Endothelial cell of umbilical vein (primary cell): ENCODE measurements around the gene POLR2F. TPM values are rescaled to one million over a fixed set of nuclear protein-coding genes. Genes with fewer than 3 reads are reported as not detected.

Experiments used
- BruUV-seq: library from RNA; stranded (reverse); fragments of 400-500 nt; replicated peaks from 2 replicates; lab custom pipeline; 2021; lab: Mats Ljungman, UMichigan
- CTCF ChIA-PET: fragments of 300-600, 350-600 bp; sonication (Branson Sonifier 250); formaldehyde crosslinking; loops from one replicate; lab custom pipeline; 2021; ENCODE audit warnings: antibody characterized with exemption, inconsistent platforms; lab: Charles Lee
- POLR2A ChIA-PET: fragments of 300-600, 350-600 bp; sonication (Branson Sonifier 250); formaldehyde crosslinking; loops from one replicate; lab custom pipeline; 2021; ENCODE audit warnings: antibody characterized with exemption, inconsistent platforms; lab: Charles Lee
- DNase-seq: peaks from one replicate; pipeline ENCODE4 v3.0.0-alpha.2; 2011; ENCODE audit warnings: low read depth, low spot score
- FAIRE-seq: peaks from 2 replicates; lab custom pipeline; 2011; peaks lifted over from hg19 to GRCh38; lab: Jason Lieb, UNC
- H2AFZ ChIP-seq: 2 replicates; pipeline ENCODE4 v1.6.0; 2012; ENCODE audit warnings: low read depth, low read length, control low read depth, inconsistent platforms
- H3K27ac ChIP-seq: 2 replicates; pipeline ENCODE4 v1.5.1; 2011; ENCODE audit warnings: low read depth, mild to moderate bottlenecking, control low read depth, low read length, moderate library complexity; ENCODE audit not compliant: insufficient read depth
- H3K27me3 ChIP-seq, 2 experiments: 2 replicates each; pipeline versions ENCODE4 v1.6.0 to v1.6.1; 2011; ENCODE audit warnings: low read length in 2 of 2, mixed read lengths in 1 of 2; ENCODE audit not compliant: control insufficient read depth in 2 of 2, insufficient read depth in 2 of 2
- H3K36me3 ChIP-seq, 2 experiments: 2 replicates in 1 of 2; 3 replicates in 1 of 2; pipeline ENCODE4 v1.5.1; 2011; ENCODE audit warnings: low read length in 2 of 2, mild to moderate bottlenecking in 1 of 2, moderate library complexity in 1 of 2; ENCODE audit not compliant: control insufficient read depth in 2 of 2, insufficient read depth in 2 of 2; ENCODE audit errors: extremely low read depth in 1 of 2
- H3K4me1 ChIP-seq: 3 replicates; pipeline ENCODE4 v1.5.1; 2011; ENCODE audit warnings: mild to moderate bottlenecking, low read length; ENCODE audit not compliant: control insufficient read depth, insufficient read depth; ENCODE audit errors: extremely low read depth
- H3K4me2 ChIP-seq: 2 replicates; pipeline ENCODE4 v1.6.1; 2011; ENCODE audit warnings: low read length, control low read depth, mixed read lengths; ENCODE audit not compliant: insufficient read depth
- H3K4me3 ChIP-seq, 3 experiments: fragments of 200-600 bp in 1 of 3; sonication (generic), shearing (Covaris generic) in 1 of 3; replicated peaks in 1 of 3; 2 replicates each; pipeline ENCODE4 v1.5.1; 2011 to 2016; ENCODE audit warnings: control low read depth in 3 of 3, low read length in 3 of 3, mild to moderate bottlenecking in 2 of 3, inconsistent platforms in 1 of 3, low read depth in 1 of 3, moderate library complexity in 1 of 3; ENCODE audit not compliant: insufficient read depth in 1 of 3
- H3K79me2 ChIP-seq: 2 replicates; pipeline ENCODE4 v1.6.0; 2012; ENCODE audit warnings: low read length, inconsistent platforms; ENCODE audit not compliant: control insufficient read depth, insufficient read depth
- H3K9ac ChIP-seq: replicated peaks from 2 replicates; pipeline ENCODE3; 2011; ENCODE audit warnings: low read length, control low read depth; ENCODE audit not compliant: insufficient read depth; ENCODE audit errors: extremely low read depth
- H3K9me1 ChIP-seq: replicated peaks from 3 replicates; pipeline ENCODE4 v1.6.0; 2011; ENCODE audit warnings: mild to moderate bottlenecking, low read length; ENCODE audit not compliant: control insufficient read depth, insufficient read depth; ENCODE audit errors: extremely low read depth
- H3K9me3 ChIP-seq: replicated peaks from 2 replicates; pipeline ENCODE4 v1.5.1; 2012; ENCODE audit warnings: low read length, inconsistent platforms; ENCODE audit not compliant: control insufficient read depth, insufficient read depth
- H4K20me1 ChIP-seq: replicated peaks from 2 replicates; pipeline ENCODE3; 2011; ENCODE audit warnings: mild to moderate bottlenecking, low read length; ENCODE audit not compliant: control insufficient read depth, insufficient read depth; ENCODE audit errors: extremely low read depth
- CTCF ChIP-seq, 2 donors: IDR thresholded peaks; 1 replicate in 1 of 2; 2 replicates in 1 of 2; pipeline ENCODE4 v1.5.1; 2011; ENCODE audit warnings: low read length in 2 of 2, mild to moderate bottlenecking in 2 of 2, moderate library complexity in 2 of 2, control low read depth in 1 of 2, inconsistent platforms in 1 of 2, low read depth in 1 of 2; ENCODE audit not compliant: insufficient read depth in 1 of 2; ENCODE audit errors: extremely low read depth in 1 of 2
- EZH2 ChIP-seq: IDR thresholded peaks from 2 replicates; pipeline ENCODE4 v1.6.1; 2012; ENCODE audit warnings: borderline replicate concordance, low read depth, mild to moderate bottlenecking, moderate library complexity, low read length, inconsistent platforms; ENCODE audit not compliant: severe bottlenecking
- FOS ChIP-seq: IDR thresholded peaks from 2 replicates; pipeline ENCODE4 v1.6.1; 2011; ENCODE audit warnings: mild to moderate bottlenecking, low read length, moderate library complexity, borderline replicate concordance; ENCODE audit not compliant: insufficient read depth
- GATA2 ChIP-seq: IDR thresholded peaks from 2 replicates; pipeline ENCODE4 v1.7.0; 2011; ENCODE audit warnings: low read depth, mild to moderate bottlenecking, moderate library complexity, mixed read lengths, low read length; ENCODE audit not compliant: insufficient read length, insufficient read depth
- JUN ChIP-seq: IDR thresholded peaks from 2 replicates; pipeline ENCODE4 v1.6.1; 2011; ENCODE audit warnings: borderline replicate concordance, low read depth; ENCODE audit not compliant: insufficient read length, insufficient read depth
- MAX ChIP-seq: IDR thresholded peaks from 2 replicates; pipeline ENCODE4 v1.6.1; 2011; ENCODE audit not compliant: insufficient read depth, insufficient read length
- MYC ChIP-seq: IDR thresholded peaks from one replicate; pipeline ENCODE4 v1.6.1; 2011; ENCODE audit warnings: mild to moderate bottlenecking, low read depth, low read length
- POLR2A ChIP-seq: IDR thresholded peaks from 2 replicates; pipeline ENCODE4 v1.6.1; 2012; ENCODE audit warnings: low read depth, mild to moderate bottlenecking, control low read depth, low read length
- POLR2AphosphoS5 ChIP-seq: IDR thresholded peaks from 2 replicates; pipeline ENCODE4 v1.6.1; 2012; ENCODE audit warnings: low read depth, mild to moderate bottlenecking, control low read depth, low read length, moderate library complexity; ENCODE audit not compliant: insufficient read depth
- dilution Hi-C: fragments of 300-500 bp; cut with MboI; formaldehyde crosslinking; loops from one replicate; pipeline ENCODE4 v1.15.0; 2019; ENCODE audit warnings: low sequenced_read_pairs; ENCODE audit not compliant: extremely low pct_ligation_motif_present
- intact Hi-C: fragments of 100-400 bp; cut with micrococcal nuclease; formaldehyde crosslinking; loops from one replicate; pipeline ENCODE4 v1.10.0; 2022
- polyA plus RNA-seq, 4 experiments: library from polyadenylated mRNA; depleted of rRNA in 3 of 4; stranded (reverse) in 3 of 4; unstranded in 1 of 4; fragments of >200 nt; gene quantifications; 2 replicates each; pipeline versions ENCODE4 v1.2.1 to v1.2.3, GENCODE V29; 2011 to 2012; ENCODE audit warnings: missing spikeins in 1 of 4
- total RNA-seq: library from RNA; stranded (reverse); gene quantifications from 2 replicates; pipeline ENCODE4 v1.2.3, GENCODE V29; 2021

The POLR2F gene
- total and polyA plus RNA-seq, 2 donors (not counting 3 experiments of a cell fraction or from before 2014, with no cell fraction given), result 106 to 112 TPM

GRCh38 chr22:37932821-37933578 is 20.5 kb upstream of the POLR2F start:
- H3K9me3 ChIP-seq, result no peaks in the 10 kb centered on the region
- dilution Hi-C loops (no loop called here), intact Hi-C loops (no loop called here)
- ChIA-PET CTCF (interaction anchor here (1.6 to 4.7 kb wide), 6 partner anchors 13 to 116 kb away, joined by 5 to 48 read pairs (median 12); partner anchors contain the start of genes C22orf23, MICALL1 and POLR2F), POLR2A (interaction anchor here (0.5 to 0.6 kb wide), 2 partner anchors 13 to 373 kb away, joined by 3 read pairs; no protein-coding TSS in a partner anchor)
- H3K27ac ChIP-seq, result no peak overlapping the region
- no peaks in the 10 kb centered on the region for H3K79me2 ChIP-seq
- FAIRE-seq, result no peak
- H3K36me3 ChIP-seq, result peaks cover 0 to 26% of the 10 kb centered on the region in 2 experiments
- H4K20me1 ChIP-seq, result no peaks in the 10 kb centered on the region
- no peaks in the 10 kb centered on the region for H3K9me1 ChIP-seq
- no peak overlapping the region for H3K4me3 ChIP-seq
- H3K27me3 ChIP-seq, result no peaks in the 10 kb centered on the region
- TF ChIP-seq POLR2AphosphoS5 (no peak), MAX (no peak), FOS (no peak), MYC (no peak), GATA2 (no peak), JUN (no peak), POLR2A (no peak), CTCF (IDR thresholded peaks at IDR 0.05; ENCODE audit: extremely low read depth in 1 of 2, insufficient read depth in 1 of 2, low read depth in 1 of 2, low read length in 2 of 2) (no peak), EZH2 (no peak)
- H3K9ac ChIP-seq, result no peak overlapping the region
- no TSS peak for BruUV-seq
- peaks cover 29% of the 10 kb centered on the region for H3K4me1 ChIP-seq
- DNase-seq, result no peak
- H2AFZ ChIP-seq, result no peak overlapping the region
- no peak overlapping the region for H3K4me2 ChIP-seq
